Hepatocyte (in vitro differentiated cells): ENCODE data around the gene EPHB3.

ENCODE experiments used
- EZH2 ChIP-seq: fragments of 200-600 bp; sonication (generic); IDR thresholded peaks from 2 replicates; pipeline ENCODE4 v1.6.1; 2016; ENCODE audit warnings: antibody characterized with exemption, mild to moderate bottlenecking, borderline replicate concordance
- TF ChIP-seq, protein P1 (sequence below): fragments of 200-600 bp; sonication (generic); IDR thresholded peaks from 2 replicates; pipeline ENCODE4 v1.5.1; 2016; ENCODE audit warnings: antibody characterized with exemption, mild to moderate bottlenecking; ENCODE audit not compliant: poor library complexity

DNA sequence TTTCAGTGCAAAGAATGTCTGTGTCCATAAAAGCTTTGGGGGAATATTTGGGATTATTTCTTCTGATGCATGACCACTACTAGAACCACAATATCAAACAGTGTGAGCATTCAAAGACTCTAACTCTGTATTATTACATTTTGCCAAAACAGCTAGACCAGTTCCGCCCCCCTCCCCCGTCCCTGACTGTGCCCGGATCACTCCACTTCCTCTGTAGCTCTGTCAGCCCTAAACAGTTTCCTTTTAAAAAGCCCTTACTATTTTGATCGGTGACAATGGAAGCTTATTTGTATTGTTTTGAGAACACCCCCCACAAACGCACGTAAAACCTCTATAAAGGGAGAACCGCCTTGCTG is 36.6 kb upstream of the EPHB3 start:
- TF ChIP-seq, protein P1, sequence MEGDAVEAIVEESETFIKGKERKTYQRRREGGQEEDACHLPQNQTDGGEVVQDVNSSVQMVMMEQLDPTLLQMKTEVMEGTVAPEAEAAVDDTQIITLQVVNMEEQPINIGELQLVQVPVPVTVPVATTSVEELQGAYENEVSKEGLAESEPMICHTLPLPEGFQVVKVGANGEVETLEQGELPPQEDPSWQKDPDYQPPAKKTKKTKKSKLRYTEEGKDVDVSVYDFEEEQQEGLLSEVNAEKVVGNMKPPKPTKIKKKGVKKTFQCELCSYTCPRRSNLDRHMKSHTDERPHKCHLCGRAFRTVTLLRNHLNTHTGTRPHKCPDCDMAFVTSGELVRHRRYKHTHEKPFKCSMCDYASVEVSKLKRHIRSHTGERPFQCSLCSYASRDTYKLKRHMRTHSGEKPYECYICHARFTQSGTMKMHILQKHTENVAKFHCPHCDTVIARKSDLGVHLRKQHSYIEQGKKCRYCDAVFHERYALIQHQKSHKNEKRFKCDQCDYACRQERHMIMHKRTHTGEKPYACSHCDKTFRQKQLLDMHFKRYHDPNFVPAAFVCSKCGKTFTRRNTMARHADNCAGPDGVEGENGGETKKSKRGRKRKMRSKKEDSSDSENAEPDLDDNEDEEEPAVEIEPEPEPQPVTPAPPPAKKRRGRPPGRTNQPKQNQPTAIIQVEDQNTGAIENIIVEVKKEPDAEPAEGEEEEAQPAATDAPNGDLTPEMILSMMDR = no peak
- TF ChIP-seq EZH2 = no peak
